DMS79 treated with DMSO at 0.1 percent for 48 hours (cell line): ENCODE data around the gene TACC3.

Experiments
- DNase-seq: peaks from one replicate; lab custom pipeline; 2025; lab: John Stamatoyannopoulos, UW

The TACC3 gene

DNA sequence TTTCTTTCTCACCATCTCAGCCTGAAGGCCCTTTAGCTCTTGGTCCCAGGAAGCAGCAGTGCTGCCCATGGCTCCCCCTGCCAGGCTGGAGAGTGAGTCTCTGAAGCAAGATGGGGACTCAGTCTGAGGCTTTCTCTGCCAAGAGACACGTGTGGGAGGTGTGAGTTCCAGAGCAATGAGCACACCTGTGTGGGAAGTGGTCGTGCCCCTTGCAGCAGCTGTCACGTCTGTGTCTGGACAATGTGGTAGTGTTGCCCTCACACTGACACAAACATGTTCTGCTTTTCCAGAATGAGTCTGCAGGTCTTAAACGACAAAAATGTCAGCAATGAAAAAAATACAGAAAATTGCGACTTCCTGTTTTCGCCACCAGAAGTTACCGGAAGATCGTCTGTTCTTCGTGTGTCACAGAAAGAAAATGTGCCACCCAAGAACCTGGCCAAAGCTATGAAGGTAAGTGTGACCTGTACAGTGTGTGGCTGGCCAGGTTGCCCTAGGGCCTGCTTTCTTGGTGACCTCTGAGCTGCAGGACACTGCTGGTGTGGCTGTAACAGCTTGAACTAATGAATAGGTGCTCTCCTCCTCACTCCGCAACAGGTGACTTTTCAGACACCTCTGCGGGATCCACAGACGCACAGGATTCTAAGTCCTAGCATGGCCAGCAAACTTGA is 1.9 kb downstream of the TACC3 start:
- DNase-seq = no peak

DNA sequence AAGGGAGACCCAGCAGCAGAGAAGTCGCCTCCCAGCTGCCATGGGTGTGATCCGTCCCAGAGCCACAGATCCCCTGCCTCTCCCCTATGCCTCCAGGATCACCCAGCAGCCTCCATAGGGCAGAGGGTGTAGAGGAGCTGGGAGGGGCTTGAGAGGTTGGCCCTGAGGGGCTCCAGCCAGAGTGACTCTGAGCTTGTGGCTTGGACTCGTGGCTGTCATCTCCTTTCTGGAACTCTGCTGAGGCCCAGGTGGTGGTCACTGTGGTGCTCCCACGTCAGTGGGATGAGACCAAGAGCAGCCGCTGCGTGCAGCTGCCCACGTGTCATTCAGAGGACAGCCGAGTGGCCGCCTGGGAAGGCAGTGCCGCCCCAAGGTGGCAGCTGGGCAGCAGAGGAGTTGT is 4.2 kb downstream of the TACC3 start:
- DNase-seq = no peak

DNA sequence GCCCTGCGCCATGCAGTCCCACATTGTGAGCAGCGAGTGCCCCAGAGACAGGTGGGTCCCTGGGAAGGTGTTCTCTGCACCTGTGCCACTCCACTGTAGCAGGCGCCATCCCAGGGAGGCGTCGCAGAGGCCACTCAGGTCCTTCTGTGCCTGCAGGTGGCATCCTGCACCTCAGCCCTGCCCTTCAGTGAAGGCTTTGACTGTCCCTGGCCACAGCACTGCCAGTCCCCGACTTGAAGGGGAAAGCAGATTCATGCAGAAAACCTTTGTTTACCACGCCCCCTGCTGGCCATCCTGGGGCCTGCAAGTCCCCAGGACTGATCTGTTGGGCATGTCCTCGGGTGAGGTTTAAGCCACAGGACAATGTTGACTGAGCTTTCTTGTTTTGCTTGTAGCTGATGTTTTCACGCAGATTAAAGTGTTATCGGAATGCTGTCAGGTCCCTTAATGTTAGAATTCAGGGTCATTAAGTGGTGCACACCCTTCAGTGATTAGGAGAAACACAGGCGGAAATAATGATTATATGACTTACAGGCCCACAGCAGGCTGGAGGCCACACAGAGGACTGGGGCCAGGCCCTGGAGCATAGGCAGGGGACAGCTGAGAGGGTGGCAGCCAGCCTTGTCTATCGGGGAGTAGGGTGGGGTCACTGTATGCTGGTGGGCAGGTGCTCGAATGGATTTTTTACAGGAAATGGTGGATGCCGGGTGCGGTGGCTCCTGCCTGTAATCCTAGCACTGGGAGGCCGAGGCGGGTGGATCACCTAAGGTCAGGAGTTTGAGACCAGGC is 5.0 kb downstream of the TACC3 start:
- peak; percentile 17 for DNase-seq

DNA sequence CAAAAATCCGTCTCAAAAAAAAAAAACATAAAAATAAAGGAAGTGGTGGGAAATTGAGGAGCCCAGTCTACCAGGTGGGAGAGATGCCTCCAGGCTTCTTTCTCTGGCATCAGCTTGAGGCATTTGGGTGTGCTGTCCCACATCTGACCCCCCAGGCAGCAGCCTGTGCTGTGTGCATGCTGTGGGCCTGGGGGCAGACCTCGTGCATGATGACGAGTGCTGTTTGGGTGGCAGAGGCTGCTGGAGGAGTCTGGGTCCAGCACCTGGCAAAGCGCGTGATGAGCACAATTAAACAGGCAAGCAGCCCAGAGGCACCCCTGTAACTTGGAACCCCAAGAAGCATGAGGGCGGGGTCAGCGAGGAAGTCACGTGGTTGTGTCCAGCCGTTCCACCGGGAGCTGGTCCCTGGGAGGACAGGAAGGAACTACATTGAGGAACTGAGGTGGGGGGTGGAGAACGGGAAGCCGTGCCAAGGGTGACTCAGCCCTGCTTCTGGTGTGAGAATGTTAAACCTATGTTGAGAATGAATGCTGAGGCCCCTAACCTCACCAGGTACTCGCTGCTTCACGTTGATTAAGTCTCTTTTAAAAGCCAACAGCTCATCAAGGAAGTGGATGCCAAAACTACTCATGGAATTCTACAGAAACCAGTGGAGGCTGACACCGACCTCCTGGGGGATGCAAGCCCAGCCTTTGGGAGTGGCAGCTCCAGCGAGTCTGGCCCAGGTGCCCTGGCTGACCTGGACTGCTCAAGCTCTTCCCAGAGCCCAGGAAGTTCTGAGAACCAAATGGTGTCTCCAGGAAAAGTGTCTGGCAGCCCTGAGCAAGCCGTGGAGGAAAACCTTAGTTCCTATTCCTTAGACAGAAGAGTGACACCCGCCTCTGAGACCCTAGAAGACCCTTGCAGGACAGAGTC is 6.1 kb downstream of the TACC3 start:
- no peak for DNase-seq

- DNase-seq = no peak
Measured at GRCh38 chr4:1728061-1728980, 7.0 kb downstream of the TACC3 start.

- no peak for DNase-seq
Measured at GRCh38 chr4:1730532-1731135, 9.3 kb downstream of the TACC3 start.

- DNase-seq = peak; percentile 54
Measured at GRCh38 chr4:1731180-1731579, 9.9 kb downstream of the TACC3 start.

DNA sequence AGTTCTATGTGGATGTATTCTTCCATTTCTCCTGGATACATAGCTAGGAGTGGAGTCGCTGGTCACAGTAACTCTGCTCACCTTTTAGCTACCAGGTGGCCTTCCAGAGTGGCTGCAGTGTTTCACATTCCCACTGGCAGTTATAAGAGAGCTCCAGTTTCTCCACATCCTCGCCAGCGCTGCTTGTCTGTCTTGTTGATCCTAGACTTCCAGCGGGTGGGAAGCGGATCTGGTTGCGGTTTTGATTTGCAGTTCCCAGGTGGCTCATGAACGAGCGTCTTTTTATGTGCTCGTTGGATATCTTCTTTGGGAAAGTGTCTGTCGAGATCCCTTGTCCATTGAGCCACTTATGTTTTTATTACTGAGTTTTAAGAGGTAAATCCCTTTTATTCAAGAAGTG is 11.6 kb downstream of the TACC3 start:
- DNase-seq = peak; percentile 16

GRCh38 chr4:1735215-1735614 is 13.9 kb downstream of the TACC3 start:
- DNase-seq = no peak

DNA sequence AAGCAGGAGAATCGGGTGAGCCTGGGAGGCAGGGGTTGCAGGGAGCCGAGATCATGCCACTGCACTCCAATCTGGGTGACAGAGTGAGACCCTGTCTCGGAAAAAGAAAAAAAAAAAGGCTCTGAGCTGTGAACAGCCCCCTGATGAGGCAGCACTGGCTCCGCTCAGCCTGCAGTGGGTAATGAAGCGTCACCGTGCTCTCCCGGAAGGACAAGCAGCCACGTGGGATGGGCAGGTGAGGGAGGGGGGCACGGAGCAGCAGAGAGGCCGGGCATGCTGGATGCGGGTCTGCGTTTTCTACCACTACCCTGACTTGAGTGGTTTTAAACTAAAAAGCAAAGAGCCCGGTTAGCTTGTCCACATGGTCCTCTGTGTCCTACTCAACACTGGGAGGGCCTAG is 15.5 kb downstream of the TACC3 start:
- DNase-seq = no peak

DNA sequence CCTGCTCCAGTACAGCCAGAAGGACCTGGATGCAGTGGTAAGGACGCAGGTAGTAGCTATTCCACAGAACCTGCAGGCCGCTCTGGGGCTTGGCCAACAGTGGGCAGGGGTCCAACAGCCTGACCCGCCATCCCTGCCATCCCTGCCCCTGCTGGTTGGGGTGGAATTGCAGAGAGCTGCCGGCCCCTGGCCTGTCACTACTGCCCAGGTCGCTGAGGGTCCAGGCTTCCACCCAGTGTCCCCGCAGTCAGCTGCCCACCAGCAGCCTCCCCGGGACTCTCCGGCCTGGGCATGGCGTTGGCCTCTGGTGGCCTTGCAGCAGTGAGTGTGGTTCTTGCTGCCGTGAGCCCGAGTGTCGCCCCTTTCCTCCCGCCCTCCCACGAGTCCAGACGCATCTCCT is 16.3 kb downstream of the TACC3 start:
- no peak for DNase-seq

DNA sequence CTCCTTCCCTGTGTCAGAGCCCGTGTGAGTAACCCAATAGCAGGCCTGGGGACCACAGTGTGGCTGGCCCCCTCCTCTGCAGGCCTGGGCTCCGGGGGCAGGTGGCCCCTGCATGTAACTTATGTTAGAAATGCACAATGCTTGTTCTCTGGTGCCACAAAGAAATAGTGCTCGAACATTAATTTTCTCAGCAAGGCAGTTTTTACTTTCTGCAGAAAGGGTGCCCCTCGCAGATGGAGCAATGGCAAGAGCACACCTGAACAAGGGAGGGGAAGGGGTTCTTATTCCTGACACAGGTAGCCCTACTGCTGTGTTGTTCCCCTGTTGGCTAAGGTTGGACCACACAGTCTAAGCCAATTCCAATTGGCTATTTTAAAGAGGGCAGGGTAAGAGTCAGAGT is 17.1 kb downstream of the TACC3 start:
- no peak for DNase-seq

GRCh38 chr4:1739358-1739757 is 18.0 kb downstream of the TACC3 start:
- no peak for DNase-seq

DNA sequence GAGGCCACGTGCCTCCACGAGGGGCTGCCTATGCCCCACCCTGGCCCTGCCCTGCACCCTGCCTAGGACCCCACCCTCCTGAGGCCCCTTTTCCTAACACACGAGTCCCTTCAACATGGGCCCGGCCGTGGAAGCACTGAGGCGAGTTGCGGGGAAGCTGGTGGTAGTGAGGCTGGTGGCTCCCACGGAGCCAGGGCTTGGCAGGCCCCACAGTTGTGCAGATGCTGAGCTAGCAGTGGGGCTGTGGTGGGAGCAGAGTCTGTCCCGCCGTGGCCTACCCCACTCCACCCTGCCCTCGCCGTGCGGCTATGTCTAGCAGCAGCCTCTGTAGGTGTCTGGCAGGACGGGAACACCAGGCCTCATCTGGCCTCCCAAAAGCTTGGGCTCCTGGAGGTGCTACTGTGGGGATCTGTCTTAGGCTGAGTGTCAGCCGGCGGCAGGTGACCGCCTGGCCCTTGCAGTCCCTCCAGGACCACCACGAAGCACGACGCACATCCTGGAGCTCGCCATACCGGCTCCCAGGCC is 18.8 kb downstream of the TACC3 start:
- no peak for DNase-seq

DNA sequence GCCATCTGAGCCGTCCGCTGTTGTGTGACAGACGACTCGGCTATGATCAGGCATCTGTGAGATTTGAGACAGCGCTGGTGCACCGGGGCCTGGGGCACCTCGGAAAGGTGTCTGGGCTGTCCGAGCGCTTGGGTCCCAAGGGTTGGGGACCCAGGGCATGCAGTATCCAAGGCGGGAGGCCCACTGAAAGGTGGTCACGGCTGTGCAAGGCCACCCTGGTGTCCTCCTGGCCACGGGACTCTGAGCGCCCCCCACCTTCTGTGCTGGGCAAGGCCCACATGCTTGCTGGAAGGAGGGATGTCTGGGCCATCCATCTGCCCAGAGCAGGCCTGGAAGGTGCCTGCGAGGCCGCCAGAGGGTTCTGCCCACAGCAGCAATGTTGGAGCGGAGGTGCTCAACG is 19.9 kb downstream of the TACC3 start:
- no peak for DNase-seq

- DNase-seq = no peak
Measured at GRCh38 chr4:1743551-1743950, 22.2 kb downstream of the TACC3 start.

DNA sequence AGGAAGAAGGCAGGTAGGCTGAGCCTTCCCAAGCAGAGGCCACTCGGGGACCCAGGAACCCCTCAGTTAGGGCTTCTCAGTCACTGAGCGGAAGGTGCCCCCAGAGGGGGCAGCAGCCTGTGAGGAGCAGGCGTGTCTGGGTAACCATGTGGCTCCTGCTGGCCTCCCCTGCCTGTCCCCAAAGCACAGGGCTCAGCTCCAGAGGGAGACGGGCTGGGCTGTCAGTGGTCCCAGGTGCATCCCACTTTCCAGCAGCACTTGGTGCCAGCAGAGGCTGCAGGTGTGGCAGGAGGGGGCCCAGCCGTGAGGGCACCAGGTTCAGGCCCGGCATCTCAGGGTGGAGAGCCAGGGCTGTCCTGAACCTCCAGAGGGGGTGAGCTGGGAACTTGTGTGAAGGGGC is 22.7 kb downstream of the TACC3 start:
- no peak for DNase-seq

- no peak for DNase-seq
Measured at GRCh38 chr4:1744552-1744951, 23.2 kb downstream of the TACC3 start.

- no peak for DNase-seq
Measured at GRCh38 chr4:1745165-1745564, 23.8 kb downstream of the TACC3 start.

- no peak for DNase-seq
Measured at GRCh38 chr4:1745697-1746096, 24.4 kb downstream of the TACC3 start.

DNA sequence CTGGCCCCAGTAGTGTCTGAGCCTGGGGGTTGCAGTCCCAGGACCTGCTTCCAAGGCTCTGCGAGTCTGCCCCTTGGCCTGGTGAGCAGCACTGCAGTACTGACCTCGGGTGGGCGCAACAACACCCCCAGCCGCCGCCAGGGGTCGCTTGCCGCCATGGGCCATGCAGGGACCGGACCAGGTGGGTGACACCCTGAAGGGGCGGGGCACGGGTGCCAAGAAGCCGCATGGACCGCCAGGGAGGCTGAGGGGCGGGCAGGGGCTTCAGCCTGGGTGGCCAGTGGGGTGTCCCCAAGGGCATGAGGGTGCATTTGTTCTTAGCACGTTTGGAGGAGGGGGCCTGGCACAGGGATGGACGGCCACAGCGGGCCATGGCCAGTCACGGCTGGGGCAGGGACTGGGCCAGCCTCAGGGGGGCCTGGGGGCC is 25.0 kb downstream of the TACC3 start:
- DNase-seq = no peak
